Measurements from ENCODE around the gene MRRF. TPM values are rescaled to one million over a fixed set of nuclear protein-coding genes. Genes with fewer than 3 reads are reported as not detected.

The MRRF gene
- total and polyA plus RNA-seq, 2 of the 4 experiments (the other 2 are of a cell fraction) = 32.1 to 38.0 TPM

- Histone ChIP-seq H3K23ac (ENCODE audit: low read depth, low read length) (no peak overlapping the region), H3K36me3 (ENCODE audit: control insufficient read depth, insufficient read depth, low read length) (peaks cover 23% of the 10 kb centered on the region), H3K14ac (replicated peaks; ENCODE audit: low read depth, low read length) (no peak overlapping the region), H3K27ac (ENCODE audit: insufficient read depth, low read length) (no peak overlapping the region), H2AFZ (replicated peaks; ENCODE audit: low read length, poor library complexity) (no peak overlapping the region), H2BK20ac (ENCODE audit: low read depth, low read length) (no peak overlapping the region), H2BK5ac (ENCODE audit: low read depth, low read length, poor library complexity, severe bottlenecking) (no peak overlapping the region), H3K27me3 (ENCODE audit: control insufficient read depth, insufficient read depth, low read length) (no peaks in the 10 kb centered on the region), H3K9ac (ENCODE audit: low read depth, low read length) (no peak overlapping the region), H3K9me1 (ENCODE audit: insufficient read depth, low read length) (peaks cover 4% of the 10 kb centered on the region; the same call in 1 of the 2 replicates), H3K4me2 (ENCODE audit: low read depth, low read length) (no peak overlapping the region), H4K5ac (ENCODE audit: low read depth, low read length) (no peak overlapping the region), H3K56ac (ENCODE audit: extremely low read depth, insufficient read depth, low read length) (no peak overlapping the region), H3K4ac (ENCODE audit: low read depth, low read length) (no peak overlapping the region), H2AK5ac (ENCODE audit: low read depth, low read length) (no peak overlapping the region), H3K4me3 (ENCODE audit: insufficient read depth, low read depth, low read length) (no peak overlapping the region), H3K79me1 (ENCODE audit: low read depth in 1 of 2, low read length in 2 of 2) (peaks cover 11 to 18% of the 10 kb centered on the region in 2 experiments), H4K8ac (ENCODE audit: low read depth in 2 of 2, low read length in 2 of 2) (no peak overlapping the region), H4K91ac (ENCODE audit: insufficient read depth, low read depth, low read length) (no peak overlapping the region), H2AK9ac (replicated peaks; ENCODE audit: low read depth, low read length, poor library complexity) (no peak overlapping the region), H2BK120ac (ENCODE audit: low read depth, low read length) (no peak overlapping the region), H3K4me1 (ENCODE audit: control insufficient read depth, insufficient read depth, low read length) (no peaks in the 10 kb centered on the region), H3K18ac (ENCODE audit: low read depth, low read length) (no peak overlapping the region), H4K20me1 (ENCODE audit: insufficient read depth, low read length) (no peaks in the 10 kb centered on the region), H2BK15ac (ENCODE audit: low read depth, low read length) (no peak overlapping the region), H3K9me3 (ENCODE audit: control insufficient read depth, insufficient read depth, low read length) (no peaks in the 10 kb centered on the region)
- no peak for DNase-seq
- intact Hi-C loops (cut with micrococcal nuclease) (no loop called here), in situ Hi-C loops (cut with MboI; ENCODE audit: low sequenced_read_pairs) (no loop called here), dilution Hi-C loops (cut with HindIII; ENCODE audit: low sequenced_read_pairs, unreplicated experiment) (no loop called here)
- WGBS, 2 experiments (ENCODE audit: extremely low coverage in 2 of 2, insufficient read length in 1 of 2) = no CpG with 5 or more reads among the region's 1 CpG
- no TSS peak for BruUV-seq (replicated peaks)
- CTCF ChIA-PET = no interaction called here
- TF ChIP-seq NFE2L2 (IDR thresholded peaks at IDR 0.05; ENCODE audit: low read depth, low read length) (no peak), ELK1 (IDR thresholded peaks at IDR 0.05; ENCODE audit: borderline replicate concordance, low read depth, low read length) (no peak), BHLHE40 (IDR thresholded peaks at IDR 0.05; ENCODE audit: low read depth, low read length) (no peak), CHD1 (IDR thresholded peaks at IDR 0.05; ENCODE audit: low read depth, low read length) (no peak), SMC3 (IDR thresholded peaks at IDR 0.05; ENCODE audit: low read depth, low read length) (no peak), MAZ (IDR thresholded peaks at IDR 0.05; ENCODE audit: borderline replicate concordance, low read depth, low read length) (no peak), CEBPB (IDR thresholded peaks at IDR 0.05; ENCODE audit: low read depth, low read length) (no peak), POLR2A (IDR thresholded peaks at IDR 0.05; ENCODE audit: low read depth, low read length) (no peak), RFX5 (IDR thresholded peaks at IDR 0.05; ENCODE audit: low read depth, low read length) (no peak), RAD21 (IDR thresholded peaks at IDR 0.05; ENCODE audit: low read length) (no peak), FOS (IDR thresholded peaks at IDR 0.05; ENCODE audit: low read depth, low read length) (no peak), RCOR1 (IDR thresholded peaks at IDR 0.05; ENCODE audit: insufficient replicate concordance, low read length) (no peak)
- TF ChIP-seq, protein P1, sequence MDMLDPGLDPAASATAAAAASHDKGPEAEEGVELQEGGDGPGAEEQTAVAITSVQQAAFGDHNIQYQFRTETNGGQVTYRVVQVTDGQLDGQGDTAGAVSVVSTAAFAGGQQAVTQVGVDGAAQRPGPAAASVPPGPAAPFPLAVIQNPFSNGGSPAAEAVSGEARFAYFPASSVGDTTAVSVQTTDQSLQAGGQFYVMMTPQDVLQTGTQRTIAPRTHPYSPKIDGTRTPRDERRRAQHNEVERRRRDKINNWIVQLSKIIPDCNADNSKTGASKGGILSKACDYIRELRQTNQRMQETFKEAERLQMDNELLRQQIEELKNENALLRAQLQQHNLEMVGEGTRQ (IDR thresholded peaks at IDR 0.05; ENCODE audit: low read depth, low read length) = no peak
- ATAC-seq (ENCODE audit: low read depth) = no peak
- POLR2A ChIA-PET (ENCODE audit: unreplicated experiment) = no interaction called here
These were observed 22.1 kb downstream of the MRRF start for GRCh38 chr9:122286764-122287163.

Data from IMR-90 (cell line).